HCT116 (cell line): ENCODE data around the gene CDKAL1.

Experiments used
- ATF3 ChIP-seq: IDR thresholded peaks from 2 replicates; pipeline ENCODE4 v1.6.1; 2012
- ELF1 ChIP-seq: IDR thresholded peaks from 2 replicates; pipeline ENCODE4 v1.6.1; 2012; ENCODE audit warnings: low read depth, borderline replicate concordance
- EZH2 ChIP-seq: fragments of 200-600 bp; sonication (generic); IDR thresholded peaks from 2 replicates; pipeline ENCODE4 v1.6.1; 2017; ENCODE audit warnings: antibody characterized with exemption, mixed run types
- EZH2phosphoT487 ChIP-seq: fragments of 200-600 bp; IDR thresholded peaks from 2 replicates; pipeline ENCODE4 v1.6.1; 2018; ENCODE audit warnings: antibody characterized with exemption, borderline replicate concordance
- POLR2A ChIP-seq: IDR thresholded peaks from 2 replicates; pipeline ENCODE4 v1.7.0; 2011; ENCODE audit warnings: borderline replicate concordance; ENCODE audit not compliant: insufficient read depth, insufficient read length; ENCODE audit errors: extremely low read depth
- POLR2AphosphoS5 ChIP-seq: IDR thresholded peaks from 2 replicates; pipeline ENCODE4 v1.6.1; 2011; ENCODE audit warnings: mild to moderate bottlenecking, low read depth, low read length, moderate library complexity
- ZBTB33 ChIP-seq: IDR thresholded peaks from 2 replicates; pipeline ENCODE4 v1.6.1; 2011; ENCODE audit warnings: mild to moderate bottlenecking, low read length, moderate library complexity; ENCODE audit not compliant: insufficient replicate concordance; ENCODE audit errors: extremely low read depth
- TF ChIP-seq, protein P1 (sequence below), 3 experiments: fragments of 200-600 bp in 1 of 3; sonication (generic) in 1 of 3; IDR thresholded peaks in 2 of 3; conservative IDR thresholded peaks in 1 of 3; 2 replicates each; pipeline ENCODE4 v1.5.1; 2012 to 2017; ENCODE audit warnings: low read depth in 2 of 3, low read length in 2 of 3, antibody characterized with exemption in 1 of 3, borderline replicate concordance in 1 of 3, control low read depth in 1 of 3, mild to moderate bottlenecking in 1 of 3, mixed read lengths in 1 of 3, mixed run types in 1 of 3, moderate library complexity in 1 of 3; ENCODE audit not compliant: insufficient read depth in 1 of 3

- TF ChIP-seq EZH2 (no peak), ELF1 (no peak), ZBTB33 (no peak), EZH2phosphoT487 (no peak), POLR2AphosphoS5 (no peak), POLR2A (no peak), ATF3 (no peak)
- TF ChIP-seq, protein P1, sequence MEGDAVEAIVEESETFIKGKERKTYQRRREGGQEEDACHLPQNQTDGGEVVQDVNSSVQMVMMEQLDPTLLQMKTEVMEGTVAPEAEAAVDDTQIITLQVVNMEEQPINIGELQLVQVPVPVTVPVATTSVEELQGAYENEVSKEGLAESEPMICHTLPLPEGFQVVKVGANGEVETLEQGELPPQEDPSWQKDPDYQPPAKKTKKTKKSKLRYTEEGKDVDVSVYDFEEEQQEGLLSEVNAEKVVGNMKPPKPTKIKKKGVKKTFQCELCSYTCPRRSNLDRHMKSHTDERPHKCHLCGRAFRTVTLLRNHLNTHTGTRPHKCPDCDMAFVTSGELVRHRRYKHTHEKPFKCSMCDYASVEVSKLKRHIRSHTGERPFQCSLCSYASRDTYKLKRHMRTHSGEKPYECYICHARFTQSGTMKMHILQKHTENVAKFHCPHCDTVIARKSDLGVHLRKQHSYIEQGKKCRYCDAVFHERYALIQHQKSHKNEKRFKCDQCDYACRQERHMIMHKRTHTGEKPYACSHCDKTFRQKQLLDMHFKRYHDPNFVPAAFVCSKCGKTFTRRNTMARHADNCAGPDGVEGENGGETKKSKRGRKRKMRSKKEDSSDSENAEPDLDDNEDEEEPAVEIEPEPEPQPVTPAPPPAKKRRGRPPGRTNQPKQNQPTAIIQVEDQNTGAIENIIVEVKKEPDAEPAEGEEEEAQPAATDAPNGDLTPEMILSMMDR (IDR thresholded peaks at IDR 0.05 in 2 of 3, conservative IDR thresholded peaks at IDR 0.05 in 1 of 3; ENCODE audit: borderline replicate concordance in 1 of 3, insufficient read depth in 1 of 3, low read depth in 2 of 3, low read length in 2 of 3), result no peak
These were observed 303.9 kb downstream of the CDKAL1 start for GRCh38 chr6:20838113-20838512.
